ES-I3 (cell line): ENCODE results near the gene UHRF2.

ENCODE experiments used
- H3K36me3 ChIP-seq: 2 replicates; pipeline ENCODE4 v1.6.1; 2013; ENCODE audit warnings: mild to moderate bottlenecking, low read length, control low read depth, moderate library complexity; ENCODE audit not compliant: insufficient read depth
- H3K4me1 ChIP-seq: 2 replicates; pipeline ENCODE4 v1.6.1; 2013; ENCODE audit warnings: mild to moderate bottlenecking, control low read depth, low read length; ENCODE audit not compliant: insufficient read depth
- H3K9ac ChIP-seq: 2 replicates; pipeline ENCODE4 v1.6.1; 2013; ENCODE audit warnings: low read depth, mild to moderate bottlenecking, low read length, moderate library complexity
- H3K9me3 ChIP-seq: 2 replicates; pipeline ENCODE4 v1.6.1; 2013; ENCODE audit warnings: mild to moderate bottlenecking, low read length, moderate library complexity; ENCODE audit not compliant: control insufficient read depth, insufficient read depth

The UHRF2 gene

DNA sequence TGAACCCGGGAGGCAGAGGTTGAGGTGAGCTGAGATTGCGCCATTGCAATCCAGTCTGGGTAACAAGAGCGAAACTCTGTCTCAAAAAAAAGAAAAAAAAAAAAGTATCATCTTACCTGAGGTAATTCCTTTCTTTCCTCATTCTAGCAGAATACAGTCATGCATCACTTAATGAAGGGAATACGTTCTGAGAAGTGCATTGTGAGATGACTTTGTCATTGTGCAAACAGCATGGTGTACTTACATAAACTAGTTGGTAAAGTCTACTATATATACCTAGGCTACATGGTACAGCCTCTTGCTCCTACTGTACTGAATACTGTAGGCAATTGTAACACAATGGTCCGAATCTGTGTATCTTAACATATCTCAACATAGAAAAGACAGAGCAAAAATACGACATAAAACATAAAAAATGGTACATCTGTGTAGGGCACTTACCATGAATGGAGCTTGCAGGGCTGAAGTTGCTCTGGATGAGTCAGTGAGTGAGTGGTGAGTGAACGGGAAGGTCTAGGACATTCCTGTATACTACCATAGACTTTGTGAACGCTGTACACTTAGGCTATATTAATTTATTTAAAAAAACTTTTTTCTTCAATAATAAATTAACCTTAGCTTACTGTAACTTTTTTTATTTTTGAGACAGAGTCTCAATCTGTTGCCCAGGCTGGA is 132.2 kb downstream of the UHRF2 start:
- Histone ChIP-seq H3K9ac (no peak overlapping the region), H3K9me3 (no peaks in the 10 kb centered on the region), H3K36me3 (peaks cover 8% of the 10 kb centered on the region), H3K4me1 (no peaks in the 10 kb centered on the region; the same call in 1 of the 2 replicates)

GRCh38 chr9:6549106-6549800 is 136.3 kb downstream of the UHRF2 start:
- Histone ChIP-seq H3K4me1 (no peaks in the 10 kb centered on the region), H3K9ac (no peak overlapping the region), H3K36me3 (peaks cover 8% of the 10 kb centered on the region), H3K9me3 (no peaks in the 10 kb centered on the region)

- Histone ChIP-seq H3K4me1 (no peaks in the 10 kb centered on the region), H3K9ac (no peak overlapping the region), H3K36me3 (peaks cover 16% of the 10 kb centered on the region), H3K9me3 (no peaks in the 10 kb centered on the region)
These were observed 138.1 kb downstream of the UHRF2 start for GRCh38 chr9:6551136-6551535.

DNA sequence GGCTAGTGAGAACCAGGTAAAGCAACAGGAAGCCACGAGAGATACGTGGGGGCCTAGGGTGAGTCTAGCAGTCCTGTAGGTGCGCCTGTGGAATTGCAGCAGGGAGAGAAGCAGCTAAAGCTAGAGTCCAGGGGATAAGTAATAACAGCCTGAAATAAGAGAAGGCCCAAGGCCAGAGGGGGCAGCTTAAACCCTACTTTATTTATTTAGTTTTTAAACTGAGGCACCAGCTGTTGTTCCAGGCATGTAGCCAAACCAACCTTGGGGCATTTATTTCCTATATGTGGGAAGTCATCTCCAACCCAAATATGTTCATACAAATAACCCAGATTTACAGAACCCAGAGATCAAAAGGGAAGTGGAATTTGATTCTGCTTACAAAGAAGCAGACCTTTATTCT is 139.0 kb downstream of the UHRF2 start:
- Histone ChIP-seq H3K36me3 (peaks cover 16% of the 10 kb centered on the region), H3K9ac (no peak overlapping the region), H3K4me1 (no peaks in the 10 kb centered on the region), H3K9me3 (no peaks in the 10 kb centered on the region)

GRCh38 chr9:6552498-6553121 is 139.6 kb downstream of the UHRF2 start:
- Histone ChIP-seq H3K36me3 (peaks cover 16% of the 10 kb centered on the region), H3K9ac (no peak overlapping the region), H3K9me3 (no peaks in the 10 kb centered on the region), H3K4me1 (no peaks in the 10 kb centered on the region)

DNA sequence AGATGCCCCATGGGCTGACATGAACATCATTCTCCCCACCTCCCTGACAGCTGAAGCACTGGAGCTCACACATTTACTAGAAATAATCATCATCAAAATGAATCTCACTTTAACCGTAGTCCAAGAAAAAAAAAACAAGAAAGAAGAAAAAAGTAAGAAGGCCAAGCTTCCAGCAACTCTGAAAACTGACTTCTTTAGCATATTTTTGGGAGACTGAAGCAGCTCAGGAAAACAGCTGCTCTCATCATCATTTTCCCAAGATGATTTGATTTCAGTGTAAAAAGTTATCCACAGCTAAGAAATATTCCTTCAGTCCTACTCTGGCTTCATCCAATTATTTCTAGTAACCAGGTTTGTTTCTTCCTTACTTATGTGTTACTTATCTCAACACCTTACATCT is 140.9 kb downstream of the UHRF2 start:
- H3K9me3 ChIP-seq: no peaks in the 10 kb centered on the region
- H3K36me3 ChIP-seq: peaks cover 16% of the 10 kb centered on the region
- no peak overlapping the region for H3K9ac ChIP-seq
- H3K4me1 ChIP-seq: no peaks in the 10 kb centered on the region
